OCI-LY7 (cell line): ENCODE data around the gene EOMES. TPM values are rescaled to one million over a fixed set of nuclear protein-coding genes. Genes with fewer than 3 reads are reported as not detected.

ENCODE experiments used
- BruUV-seq: library from RNA; stranded (reverse); fragments of 400-500 nt; replicated peaks from 2 replicates; lab custom pipeline; 2021; lab: Mats Ljungman, UMichigan
- CTCF ChIA-PET: fragments of 300-600 bp; sonication (Branson Sonifier 250); formaldehyde crosslinking; loops from one replicate; lab custom pipeline; 2022; ENCODE audit warnings: antibody characterized with exemption; ENCODE audit not compliant: unreplicated experiment; lab: Charles Lee
- POLR2A ChIA-PET: fragments of 300-600 bp; sonication (Branson Sonifier 250); formaldehyde crosslinking; loops from one replicate; lab custom pipeline; 2022; ENCODE audit warnings: antibody characterized with exemption; lab: Charles Lee
- DNase-seq: peaks from one replicate; pipeline ENCODE4 v3.0.0-alpha.2; 2015; ENCODE audit warnings: low spot score
- H2AFZ ChIP-seq: fragments of 200-600 bp; sonication (generic), shearing (Covaris generic); 2 replicates; pipeline ENCODE4 v1.6.1; 2014; ENCODE audit warnings: mild to moderate bottlenecking, antibody characterized with exemption, low read length, moderate library complexity
- H3K27ac ChIP-seq: fragments of 200-600 bp; sonication (generic); 2 replicates; pipeline ENCODE4 v1.5.1; 2014; ENCODE audit warnings: mixed run types, low read depth, mild to moderate bottlenecking, moderate library complexity, low read length, inconsistent platforms; ENCODE audit not compliant: poor library complexity, severe bottlenecking
- H3K36me3 ChIP-seq: fragments of 200-600 bp; sonication (generic); 2 replicates; pipeline ENCODE4 v1.6.1; 2014; ENCODE audit warnings: mild to moderate bottlenecking, antibody characterized with exemption, low read length, moderate library complexity, mixed read lengths; ENCODE audit not compliant: insufficient read depth
- H3K4me1 ChIP-seq: fragments of 200-600 bp; sonication (generic); 2 replicates; pipeline ENCODE4 v1.5.1; 2014; ENCODE audit warnings: mild to moderate bottlenecking, low read length; ENCODE audit not compliant: insufficient read depth, poor library complexity, severe bottlenecking
- H3K4me2 ChIP-seq: fragments of 200-600 bp; sonication (generic); 2 replicates; pipeline ENCODE4 v1.6.1; 2014; ENCODE audit warnings: mild to moderate bottlenecking, low read length
- H3K4me3 ChIP-seq: fragments of 200-600 bp; sonication (generic); 2 replicates; pipeline ENCODE4 v1.5.1; 2014; ENCODE audit warnings: mild to moderate bottlenecking, low read depth, low read length; ENCODE audit not compliant: poor library complexity, severe bottlenecking
- H3K79me2 ChIP-seq: fragments of 200-600 bp; sonication (generic); 2 replicates; pipeline ENCODE4 v1.6.1; 2016; ENCODE audit warnings: low read depth, mild to moderate bottlenecking, low read length, moderate library complexity, mixed read lengths; ENCODE audit not compliant: insufficient read depth
- H3K9me2 ChIP-seq: fragments of 200-600 bp; sonication (generic); 2 replicates; pipeline ENCODE4 v1.6.1; 2016; ENCODE audit warnings: mild to moderate bottlenecking, low read length, mixed read lengths; ENCODE audit not compliant: insufficient read depth
- H3K9me3 ChIP-seq: fragments of 200-600 bp; sonication (generic); 2 replicates; pipeline ENCODE4 v1.6.1; 2014; ENCODE audit warnings: mild to moderate bottlenecking, mixed run types, low read length, mixed read lengths
- H4K20me1 ChIP-seq: fragments of 200-600 bp; sonication (generic); 2 replicates; pipeline ENCODE4 v1.6.1; 2014; ENCODE audit warnings: mild to moderate bottlenecking, antibody characterized with exemption, low read length, moderate library complexity, mixed read lengths; ENCODE audit not compliant: insufficient read depth
- EZH2phosphoT487 ChIP-seq: fragments of 200-600 bp; sonication (generic); IDR thresholded peaks from 2 replicates; pipeline ENCODE4 v1.6.1; 2018; ENCODE audit warnings: low read depth, borderline replicate concordance, mild to moderate bottlenecking, mixed run types, antibody characterized with exemption, low read length, moderate library complexity, mixed read lengths
- intact Hi-C: fragments of 100-400 bp; cut with micrococcal nuclease; formaldehyde crosslinking; loops from one replicate; pipeline ENCODE4 v1.10.0; 2022; ENCODE audit not compliant: unreplicated experiment
- total RNA-seq, 2 experiments: library from RNA; depleted of rRNA in 1 of 2; stranded (reverse); fragments of >200 nt in 1 of 2; shearing (Covaris generic) in 1 of 2; gene quantifications; 2 replicates each; pipeline ENCODE4 v1.2.3, GENCODE V29; 2014 to 2022
- TF ChIP-seq, protein P1 (sequence below): fragments of 200-600 bp; sonication (generic); conservative IDR thresholded peaks from 2 replicates; pipeline ENCODE4 v1.5.1; 2014; ENCODE audit warnings: mild to moderate bottlenecking, antibody characterized with exemption, low read length, moderate library complexity, mixed read lengths

Gene EOMES
- total RNA-seq, 2 experiments from 2014 or later, result not detected

- Histone ChIP-seq H3K9me2 (no peaks in the 10 kb centered on the region), H3K36me3 (no peaks in the 10 kb centered on the region), H3K9me3 (no peaks in the 10 kb centered on the region), H4K20me1 (no peaks in the 10 kb centered on the region), H3K4me3 (no peak overlapping the region), H2AFZ (no peak overlapping the region), H3K4me2 (peak overlapping the region; percentile 39; the same call in 1 of the 2 replicates), H3K4me1 (no peaks in the 10 kb centered on the region), H3K79me2 (no peaks in the 10 kb centered on the region), H3K27ac (no peak overlapping the region)
- intact Hi-C loops, result loop anchor here (5.0 kb wide), 1 partner anchor 615 kb away; no protein-coding TSS in a partner anchor
- BruUV-seq, result no TSS peak
- CTCF ChIA-PET, result interaction anchor here (0.7 kb wide), 1 partner anchor 623 kb away, joined by 3 read pairs; no protein-coding TSS in a partner anchor
- POLR2A ChIA-PET, result interaction anchor here (0.7 kb wide), 2 partner anchors 151 to 610 kb away, joined by 5 to 6 read pairs; no protein-coding TSS in a partner anchor
- DNase-seq, result peak; percentile 38
- TF ChIP-seq EZH2phosphoT487, result no peak
- TF ChIP-seq, protein P1, sequence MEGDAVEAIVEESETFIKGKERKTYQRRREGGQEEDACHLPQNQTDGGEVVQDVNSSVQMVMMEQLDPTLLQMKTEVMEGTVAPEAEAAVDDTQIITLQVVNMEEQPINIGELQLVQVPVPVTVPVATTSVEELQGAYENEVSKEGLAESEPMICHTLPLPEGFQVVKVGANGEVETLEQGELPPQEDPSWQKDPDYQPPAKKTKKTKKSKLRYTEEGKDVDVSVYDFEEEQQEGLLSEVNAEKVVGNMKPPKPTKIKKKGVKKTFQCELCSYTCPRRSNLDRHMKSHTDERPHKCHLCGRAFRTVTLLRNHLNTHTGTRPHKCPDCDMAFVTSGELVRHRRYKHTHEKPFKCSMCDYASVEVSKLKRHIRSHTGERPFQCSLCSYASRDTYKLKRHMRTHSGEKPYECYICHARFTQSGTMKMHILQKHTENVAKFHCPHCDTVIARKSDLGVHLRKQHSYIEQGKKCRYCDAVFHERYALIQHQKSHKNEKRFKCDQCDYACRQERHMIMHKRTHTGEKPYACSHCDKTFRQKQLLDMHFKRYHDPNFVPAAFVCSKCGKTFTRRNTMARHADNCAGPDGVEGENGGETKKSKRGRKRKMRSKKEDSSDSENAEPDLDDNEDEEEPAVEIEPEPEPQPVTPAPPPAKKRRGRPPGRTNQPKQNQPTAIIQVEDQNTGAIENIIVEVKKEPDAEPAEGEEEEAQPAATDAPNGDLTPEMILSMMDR, result peak; percentile 72
Observed at GRCh38 chr3:27712136-27713077, 9.7 kb downstream of the EOMES start.

DNA sequence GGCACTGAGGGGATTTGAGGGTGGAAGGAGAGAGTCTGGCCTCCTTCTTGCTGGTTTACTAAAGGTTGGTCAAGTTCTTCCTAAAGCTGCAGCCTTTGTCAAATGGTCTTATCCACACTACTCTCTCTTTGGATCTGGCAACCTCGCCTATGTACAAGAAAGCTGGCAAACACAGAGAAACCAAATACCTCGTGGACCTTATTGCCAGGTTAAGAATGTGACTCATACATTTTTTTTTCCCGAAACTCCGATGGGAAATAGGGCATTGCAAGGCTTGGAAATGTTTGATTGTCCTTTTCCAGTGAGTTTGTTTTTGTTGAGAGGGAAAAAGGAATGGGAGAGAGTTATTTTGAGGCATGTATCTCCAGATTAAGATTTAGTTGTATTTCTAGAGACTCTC lies 13.9 kb downstream of the EOMES start:
- BruUV-seq, result no TSS peak
- no peaks in the 10 kb centered on the region for H3K9me2 ChIP-seq
- no peaks in the 10 kb centered on the region for H3K4me1 ChIP-seq
- H3K27ac ChIP-seq, result no peak overlapping the region
- no peaks in the 10 kb centered on the region for H3K79me2 ChIP-seq
- ChIA-PET CTCF (no interaction called here), POLR2A (interaction anchor here (0.5 to 0.7 kb wide), 3 partner anchors 30 to 243 kb away, joined by 3 to 5 read pairs (median 3); no protein-coding TSS in a partner anchor)
- intact Hi-C loops, result no loop called here
- H3K9me3 ChIP-seq, result no peaks in the 10 kb centered on the region
- H3K4me3 ChIP-seq, result no peak overlapping the region
- DNase-seq, result no peak
- TF ChIP-seq EZH2phosphoT487, result no peak
- TF ChIP-seq, protein P1, result no peak
- H3K36me3 ChIP-seq, result no peaks in the 10 kb centered on the region
- no peak overlapping the region for H3K4me2 ChIP-seq
- no peaks in the 10 kb centered on the region for H4K20me1 ChIP-seq
- no peak overlapping the region for H2AFZ ChIP-seq
